Body of pancreas (tissue), 4 donors: ENCODE results near the gene KRTDAP. TPM values are rescaled to one million over a fixed set of nuclear protein-coding genes. Genes with fewer than 3 reads are reported as not detected.
A peak's percentile ranks its signal among the peaks of the same experiment; 100 is the strongest.
"Not testable (repeated sequence)": the region's sequence is repeated elsewhere in the genome, so short reads cannot be mapped to it uniquely, and the experiment has no call there.

Source experiments
- ATAC-seq: fragments of 150-250 bp; one replicate; pipeline ENCODE4 v1.9.1; 2016
- DNase-seq, 4 donors: peaks; one replicate each; pipeline ENCODE4 v3.0.0-alpha.2; 2019
- H3K27ac ChIP-seq, 4 donors: fragments of 200-600 bp; sonication (generic); 1 replicate in 3 of 4; 2 replicates in 1 of 4; pipeline versions ENCODE4 v1.5.1 to v1.6.1; 2016 to 2019; ENCODE audit warnings: mild to moderate bottlenecking in 1 of 4, mixed read lengths in 1 of 4, moderate library complexity in 1 of 4
- H3K27me3 ChIP-seq, 2 donors: fragments of 200-600 bp; sonication (generic); one replicate each; pipeline ENCODE4 v1.6.0; 2016; ENCODE audit warnings: mild to moderate bottlenecking in 1 of 2
- H3K36me3 ChIP-seq, 2 donors: fragments of 200-600 bp; sonication (generic); replicated peaks in 1 of 2; 2 replicates each; pipeline ENCODE4 v1.5.1; 2016; ENCODE audit warnings: low read depth in 2 of 2; ENCODE audit not compliant: insufficient read depth in 1 of 2
- H3K4me1 ChIP-seq: fragments of 200-600 bp; sonication (generic); one replicate; pipeline ENCODE4 v1.6.0; 2016
- H3K4me3 ChIP-seq, 2 donors: fragments of 200-600 bp; sonication (generic); 1 replicate in 1 of 2; 2 replicates in 1 of 2; pipeline ENCODE4 v1.5.1; 2016 to 2019
- H3K9me3 ChIP-seq, 3 donors: fragments of 200-600 bp; sonication (generic); 1 replicate in 2 of 3; 2 replicates in 1 of 3; pipeline ENCODE4 v1.5.1; 2016
- CTCF ChIP-seq, 7 experiments: fragments of 450-650 bp in 4 of 7; fragments of 200-600 bp in 3 of 7; sonication (generic) in 3 of 7; IDR thresholded peaks; one replicate each; pipeline ENCODE4 v1.5.1; 2016 to 2019; ENCODE audit warnings: antibody characterized with exemption in 7 of 7
- POLR2A ChIP-seq, 3 donors: fragments of 450-650 bp; IDR thresholded peaks; one replicate each; pipeline ENCODE4 v1.6.1; 2016; ENCODE audit warnings: antibody characterized with exemption in 3 of 3, mild to moderate bottlenecking in 2 of 3
- WGBS, 2 donors: methylation state at CpG; one replicate each; pipeline ENCODE4 v1.1.5; 2017; 5-methylcytosine and 5-hydroxymethylcytosine counted together
- intact Hi-C: fragments of 100-400 bp; cut with DNase I; formaldehyde crosslinking; loops from one replicate; pipeline ENCODE4 v1.15.1; 2023
- total RNA-seq, 2 donors: library from RNA; depleted of rRNA; stranded (reverse); fragments of >200 nt; gene quantifications; one replicate each; pipeline ENCODE4 v1.1.0, GENCODE V29; 2016

Gene KRTDAP
- total RNA-seq, 2 donors from 2014 or later: not detected

- Histone ChIP-seq H3K9me3 (no peaks in the 10 kb centered on the region), H3K27me3 (no peaks in the 10 kb centered on the region), H3K4me3 (no peak overlapping the region), H3K4me1 (no peaks in the 10 kb centered on the region), H3K27ac (no peak overlapping the region), H3K36me3 (no peaks in the 10 kb centered on the region)
- DNase-seq (no peak), ATAC-seq (no peak)
- TF ChIP-seq POLR2A (IDR thresholded peaks at IDR 0.05): no peak
- no peak for TF ChIP-seq CTCF (IDR thresholded peaks at IDR 0.05)
- 67 to 96% methylated on average over 1 of the region's 1 CpG for WGBS, 2 donors
- intact Hi-C loops: no loop called here
Measured at GRCh38 chr19:35466259-35466658, 24.0 kb downstream of the KRTDAP start.

- H3K36me3 ChIP-seq, intact Hi-C loops, H3K27me3 ChIP-seq, DNase-seq, H3K9me3 ChIP-seq, H3K27ac ChIP-seq, ATAC-seq, H3K4me3 ChIP-seq: not testable (repeated sequence)
- H3K4me1 ChIP-seq: peaks cover 19% of the 10 kb centered on the region
- WGBS, 2 donors: 76 to 77% methylated on average over 7 of the region's 7 CpGs
Measured at GRCh38 chr19:35462956-35463355, 27.3 kb downstream of the KRTDAP start.

DNA sequence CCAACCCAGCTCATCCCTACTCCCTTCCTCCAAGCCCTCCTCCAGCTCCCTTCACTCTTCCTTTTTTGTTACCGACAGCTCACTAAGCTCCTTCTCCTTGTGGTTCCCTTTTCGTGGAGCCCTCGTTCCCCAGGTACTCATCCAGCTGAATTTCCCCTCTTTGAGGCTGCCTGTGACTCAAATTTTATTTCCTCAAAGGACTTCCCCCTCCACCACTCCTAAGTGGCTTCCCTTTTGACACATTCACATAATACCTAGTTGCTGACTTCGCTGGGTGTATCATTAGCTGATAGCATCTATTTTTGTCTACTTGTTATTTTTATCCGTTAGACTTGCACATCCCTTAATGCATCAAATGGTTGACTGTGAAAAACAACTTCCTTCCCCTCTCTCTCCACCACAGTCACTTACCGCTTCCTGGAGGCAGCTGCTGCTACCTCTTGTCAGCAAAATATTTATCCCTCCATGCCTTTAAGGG lies 27.7 kb downstream of the KRTDAP start:
- no peak for ATAC-seq
- no peak for TF ChIP-seq POLR2A (IDR thresholded peaks at IDR 0.05)
- TF ChIP-seq CTCF (IDR thresholded peaks at IDR 0.05): no peak
- no peaks in the 10 kb centered on the region for H3K27me3 ChIP-seq

GRCh38 chr19:35461788-35462187 lies 28.5 kb downstream of the KRTDAP start:
- H3K4me3 ChIP-seq, H3K27me3 ChIP-seq, intact Hi-C loops, ATAC-seq, H3K9me3 ChIP-seq, DNase-seq, H3K36me3 ChIP-seq, H3K27ac ChIP-seq: not testable (repeated sequence)
- peaks cover 19% of the 10 kb centered on the region for H3K4me1 ChIP-seq

More for the DNA sequence above, 27.7 kb downstream of the KRTDAP start:
- H3K27ac ChIP-seq: no peak overlapping the region
- H3K4me3 ChIP-seq: no peak overlapping the region
- intact Hi-C loops: no loop called here
- H3K9me3 ChIP-seq: no peaks in the 10 kb centered on the region
- 56 to 62% methylated on average over 6 of the region's 6 CpGs for WGBS, 2 donors
- peak in 1 of 4 donors; percentile 44 for DNase-seq
- H3K36me3 ChIP-seq: no peaks in the 10 kb centered on the region
- peaks cover 19% of the 10 kb centered on the region for H3K4me1 ChIP-seq

GRCh38 chr19:35461060-35461459 lies 29.2 kb downstream of the KRTDAP start:
- Histone ChIP-seq H3K27me3 (no peaks in the 10 kb centered on the region), H3K27ac (no peak overlapping the region), H3K4me3 (no peak overlapping the region), H3K9me3 (no peaks in the 10 kb centered on the region), H3K4me1 (peaks cover 19% of the 10 kb centered on the region), H3K36me3 (no peaks in the 10 kb centered on the region)
- DNase-seq: no peak
- intact Hi-C loops: no loop called here
- WGBS, 2 donors: 81 to 82% methylated on average over 9 of the region's 9 CpGs
- TF ChIP-seq POLR2A (IDR thresholded peaks at IDR 0.05): no peak
- TF ChIP-seq CTCF (IDR thresholded peaks at IDR 0.05): no peak
- ATAC-seq: no peak

- no peaks in the 10 kb centered on the region for H3K27me3 ChIP-seq
- DNase-seq: no peak
- ATAC-seq: no peak
- TF ChIP-seq CTCF (IDR thresholded peaks at IDR 0.05) (no peak), POLR2A (IDR thresholded peaks at IDR 0.05) (no peak)
- 82 to 89% methylated on average over 10 of the region's 10 CpGs for WGBS, 2 donors
- H3K4me1 ChIP-seq: peaks cover 19% of the 10 kb centered on the region
- H3K36me3 ChIP-seq: no peaks in the 10 kb centered on the region
- no peak overlapping the region for H3K4me3 ChIP-seq
- intact Hi-C loops: no loop called here
- no peaks in the 10 kb centered on the region for H3K9me3 ChIP-seq
- no peak overlapping the region for H3K27ac ChIP-seq
Measured at GRCh38 chr19:35460608-35461007, 29.7 kb downstream of the KRTDAP start.
